GM04504 (cell line): ENCODE data around the gene PSMG4.
A peak's percentile ranks its signal among the peaks of the same experiment; 100 is the strongest.

Experiments
- DNase-seq: peaks from one replicate; pipeline ENCODE4 v3.0.0-alpha.2; 2012; ENCODE audit warnings: low read depth

Gene PSMG4

DNA sequence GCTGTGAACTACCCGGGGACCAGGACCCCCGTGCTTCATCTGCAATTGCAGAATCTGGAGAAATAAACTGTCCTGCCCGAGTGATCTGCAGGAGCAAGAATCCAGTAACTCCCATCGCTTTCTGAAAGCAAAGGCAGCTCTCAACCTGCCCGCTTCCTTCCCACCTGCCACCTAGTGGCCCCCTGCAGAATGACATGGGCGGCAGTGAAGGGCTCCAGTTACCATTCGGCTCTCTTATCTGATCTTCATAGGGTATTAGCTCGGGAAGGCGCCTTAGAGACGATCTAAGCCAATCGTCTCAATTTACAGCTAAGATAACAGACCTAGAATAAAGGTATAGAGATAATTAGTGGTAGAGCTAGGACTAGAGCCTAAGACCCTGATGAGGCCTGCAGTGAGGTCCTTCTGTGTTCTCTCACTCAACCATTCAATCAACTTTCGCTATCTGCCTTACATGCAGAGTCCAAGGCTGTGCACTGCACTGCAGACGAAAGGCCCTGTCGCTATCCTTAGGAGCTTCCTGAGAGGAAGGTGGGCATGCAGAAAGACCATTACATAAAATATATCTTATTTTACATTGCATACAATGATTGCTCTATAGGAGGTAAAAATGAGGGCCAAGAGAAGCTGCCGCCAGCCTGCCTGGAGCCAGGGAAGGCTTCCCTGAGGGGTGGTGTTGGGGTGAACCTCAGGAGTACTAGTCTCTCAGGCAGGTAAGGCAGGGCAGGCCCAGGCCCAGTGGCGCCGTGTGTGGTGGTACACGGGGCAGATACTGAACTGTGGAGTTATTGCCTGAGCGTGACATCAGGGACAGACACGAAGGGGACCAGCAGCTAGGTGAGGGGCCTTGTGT is 7.1 kb upstream of the PSMG4 start:
- DNase-seq, result no peak

DNA sequence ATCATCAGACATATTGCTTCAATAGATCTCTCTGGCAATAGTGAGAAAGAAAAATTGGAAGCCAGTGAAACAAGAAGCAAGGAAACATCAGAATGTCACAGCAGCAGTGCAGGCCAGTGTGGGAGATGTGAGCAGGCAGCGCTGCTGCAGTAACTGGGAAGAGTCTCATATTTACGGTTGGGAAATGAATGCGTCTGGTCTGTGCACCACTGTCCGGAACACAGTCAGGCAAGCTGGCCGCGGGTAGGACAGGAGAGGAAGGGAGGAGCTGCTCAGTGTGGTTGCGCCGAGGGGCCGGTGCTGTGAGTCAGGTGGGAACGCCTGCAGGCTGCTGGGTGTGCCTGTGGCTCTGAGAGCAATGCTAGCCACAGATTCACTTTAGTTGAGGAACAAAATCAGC is 6.4 kb upstream of the PSMG4 start:
- DNase-seq, result no peak

DNA sequence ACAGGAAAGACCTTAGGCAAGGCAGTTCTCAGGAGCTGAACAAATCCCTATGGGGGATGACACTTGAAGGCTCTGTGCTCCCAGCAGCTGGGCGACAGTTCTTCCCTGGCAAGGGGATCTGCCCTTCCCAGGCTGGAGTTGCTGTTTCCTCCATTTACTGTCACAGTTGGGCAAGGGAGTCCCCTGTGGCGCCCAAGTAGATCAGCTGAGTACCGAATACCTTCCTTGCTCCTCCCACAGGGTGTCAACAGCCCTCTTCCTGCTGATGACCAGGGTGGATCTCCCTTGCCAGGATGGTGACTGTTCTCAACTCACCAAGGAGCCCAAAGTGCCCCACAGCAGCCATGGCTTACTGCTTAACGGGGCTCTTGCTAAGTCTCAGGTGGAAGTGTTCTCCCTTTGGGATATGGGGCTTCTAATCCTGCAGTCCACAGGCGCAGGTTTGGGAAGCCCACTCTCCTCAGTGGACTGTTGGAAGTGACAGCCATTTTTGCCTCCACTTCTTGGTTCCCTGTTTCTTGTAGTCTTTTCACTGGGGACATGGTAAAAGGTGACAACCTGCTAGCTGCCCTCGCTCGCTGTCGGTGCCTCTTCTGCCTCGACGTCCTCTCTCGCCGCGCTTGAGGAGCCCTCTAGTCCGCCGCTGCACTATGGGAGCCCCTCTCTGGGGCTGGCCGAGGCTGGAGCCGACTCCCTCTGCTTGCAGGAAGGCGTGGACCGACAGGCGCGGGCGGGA is 5.7 kb upstream of the PSMG4 start:
- no peak for DNase-seq

DNA sequence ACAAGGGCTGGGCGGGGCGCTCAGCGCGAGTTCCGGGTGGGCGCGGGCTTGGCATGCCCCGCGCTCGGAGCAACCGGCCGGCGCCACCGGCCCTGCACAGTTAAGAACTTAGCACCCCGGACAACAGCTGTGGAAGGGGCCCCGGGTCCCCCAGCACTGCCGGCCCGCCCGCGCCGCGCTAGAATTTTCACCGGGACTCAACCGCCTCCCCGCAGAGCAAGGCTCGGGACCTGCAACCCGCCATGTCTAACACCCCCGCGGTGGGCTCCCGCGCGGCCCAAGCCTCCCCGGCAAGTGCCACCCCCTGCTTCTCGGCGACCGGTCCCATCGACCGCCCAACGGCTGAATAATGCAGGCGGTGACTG is 5.2 kb upstream of the PSMG4 start:
- DNase-seq, result no peak

DNA sequence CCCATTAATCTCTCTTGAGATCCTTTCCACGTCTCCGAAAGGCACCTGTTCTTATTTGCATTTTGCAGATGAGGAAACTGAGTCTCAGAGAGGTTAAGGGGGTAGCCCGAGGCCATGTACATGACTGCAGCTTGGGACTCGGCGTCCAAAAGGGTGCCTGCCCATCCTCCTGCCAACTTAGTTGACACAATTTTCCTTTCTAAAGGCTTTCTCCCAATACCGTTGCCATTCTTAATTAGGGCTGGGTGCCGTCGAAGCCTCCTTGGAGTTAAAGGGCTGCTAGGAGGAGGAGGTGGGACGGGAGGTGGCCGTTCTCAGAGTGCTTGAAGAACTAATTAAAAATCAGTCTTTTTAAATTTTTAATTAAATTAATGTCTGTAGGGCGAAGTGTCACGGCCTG is 546 bp upstream of the PSMG4 start:
- DNase-seq, result no peak

DNA sequence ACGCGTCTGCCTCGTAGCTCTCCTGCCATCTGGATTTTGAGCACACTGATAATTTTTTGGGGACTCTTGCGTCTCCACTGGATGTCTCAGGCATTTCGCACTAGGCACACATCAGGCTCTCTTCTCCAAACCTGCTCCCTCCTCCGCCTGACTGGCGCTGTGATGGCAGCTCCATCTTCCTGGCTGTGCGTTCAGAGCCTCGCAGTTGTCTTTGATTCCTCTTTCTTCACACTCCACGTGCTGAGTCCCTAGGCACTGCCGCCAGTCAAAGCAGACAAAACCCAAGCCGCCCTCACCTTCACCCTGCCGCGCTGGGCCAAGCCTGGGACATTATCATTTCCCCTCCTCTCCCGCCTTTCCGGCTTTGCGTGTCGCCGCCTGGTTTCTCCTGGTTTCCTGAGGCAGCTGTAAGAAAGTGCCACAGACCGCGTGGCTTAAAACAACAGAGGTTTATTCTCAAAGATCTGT is 778 bp downstream of the PSMG4 start:
- peak; percentile 9 for DNase-seq

DNA sequence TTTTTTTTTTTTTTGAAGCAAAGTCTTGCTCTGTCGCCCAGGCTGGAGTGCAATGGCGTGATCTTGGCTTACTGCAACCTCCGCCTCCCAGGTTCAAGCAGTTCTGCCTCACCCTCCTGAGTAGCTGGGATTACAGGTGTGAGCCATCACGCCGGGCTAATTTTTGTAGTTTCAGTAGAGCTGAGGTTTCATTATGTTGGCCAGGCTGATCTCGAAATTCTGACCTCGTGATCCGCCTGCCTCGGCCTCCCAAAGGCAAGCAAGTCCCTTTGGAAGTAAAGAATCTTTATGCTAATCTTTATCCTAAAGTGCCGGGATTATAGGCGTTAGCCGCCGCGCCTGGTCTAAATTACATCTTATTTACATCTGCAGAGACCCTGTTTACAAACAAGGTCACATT is 1.5 kb downstream of the PSMG4 start:
- DNase-seq, result no peak

DNA sequence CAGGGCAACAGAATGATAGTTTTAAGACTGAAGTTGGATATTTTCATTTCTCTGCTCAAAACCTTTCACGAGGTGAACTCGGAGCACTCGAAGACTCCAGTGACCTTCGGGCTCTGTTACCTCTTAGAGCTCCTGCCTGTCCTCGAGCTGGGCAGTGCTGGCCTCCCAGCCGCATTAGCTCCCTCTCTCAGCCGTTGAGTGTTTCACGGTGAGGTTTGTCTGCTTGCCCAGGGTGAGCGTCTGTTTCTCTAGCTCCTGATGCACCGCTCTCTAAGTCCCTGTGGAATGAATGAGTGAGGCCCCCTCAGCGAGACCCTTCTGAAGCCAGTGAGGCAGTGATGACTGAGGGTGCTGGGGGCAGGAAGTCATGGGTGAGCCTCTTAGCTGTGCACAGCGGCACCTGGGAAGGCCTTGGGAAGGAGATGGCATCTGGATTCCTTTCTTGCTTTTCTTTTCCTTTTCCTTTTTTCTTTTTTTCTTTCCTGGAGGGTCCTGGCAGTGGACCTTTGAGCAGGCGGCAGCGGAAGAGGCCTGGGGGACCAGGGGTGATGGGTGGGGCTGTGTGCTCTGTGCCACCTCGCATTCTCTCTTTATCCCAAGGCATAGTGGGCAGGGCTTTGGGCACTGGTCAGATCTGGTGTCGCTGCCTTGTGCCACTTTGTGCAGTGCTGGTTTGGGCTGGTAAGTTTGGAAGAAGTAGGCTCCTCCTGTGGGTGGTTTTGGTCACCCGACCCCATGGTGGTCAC is 2.2 kb downstream of the PSMG4 start:
- no peak for DNase-seq

DNA sequence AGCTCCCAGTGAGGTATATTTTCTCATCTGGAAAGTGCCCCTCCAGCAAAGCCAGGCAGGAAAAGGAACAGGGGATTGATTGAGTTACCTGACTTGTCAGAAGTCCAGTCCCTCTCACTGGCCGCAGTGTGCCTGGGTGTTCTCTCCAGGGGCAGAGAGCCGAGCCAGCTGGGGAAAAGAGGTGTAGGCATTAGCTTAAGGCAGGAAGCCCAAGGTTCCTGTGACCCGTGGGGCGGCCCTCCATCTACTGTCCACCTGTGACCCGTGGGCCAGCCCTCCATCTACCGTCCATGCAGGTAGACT is 2.7 kb downstream of the PSMG4 start:
- DNase-seq, result no peak

DNA sequence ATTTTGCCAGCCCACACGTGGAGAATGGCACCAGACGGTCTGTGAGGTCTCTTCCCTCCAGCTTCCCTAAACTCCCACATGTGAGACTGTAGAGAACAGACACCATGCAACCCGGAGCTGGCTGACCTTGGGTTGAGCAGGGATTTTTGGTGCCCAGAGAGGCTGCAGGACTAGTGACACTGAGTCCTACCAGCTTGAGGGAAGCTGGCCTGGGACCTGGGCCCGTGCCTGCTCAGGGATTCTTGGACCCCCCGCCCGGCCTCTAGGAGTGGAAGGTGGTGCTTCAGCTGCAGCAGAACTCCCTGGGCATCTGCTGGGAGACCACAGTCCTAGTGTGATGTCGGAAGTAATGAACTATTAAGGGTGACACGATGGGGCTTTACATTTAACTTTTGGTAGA is 3.2 kb downstream of the PSMG4 start:
- no peak for DNase-seq

DNA sequence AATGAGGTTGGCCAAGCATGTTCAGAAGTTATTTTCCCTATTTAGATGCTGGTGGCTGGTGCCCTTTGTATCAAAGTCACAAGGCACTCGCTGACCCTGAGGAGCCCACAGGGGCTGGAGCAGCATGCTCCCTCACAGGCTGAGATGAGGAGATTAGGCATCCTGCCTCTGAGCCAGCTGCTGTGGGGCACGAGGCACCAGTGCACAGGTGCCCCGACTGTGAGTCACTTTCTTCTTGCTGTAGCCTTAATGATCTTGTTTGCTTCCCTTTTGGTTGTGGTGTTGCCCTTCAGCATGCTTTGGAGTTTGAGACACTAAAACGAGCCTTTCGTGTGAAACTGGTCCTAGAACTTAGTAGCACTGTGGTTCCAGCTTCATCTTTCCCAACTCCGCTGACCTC is 4.3 kb downstream of the PSMG4 start:
- no peak for DNase-seq

DNA sequence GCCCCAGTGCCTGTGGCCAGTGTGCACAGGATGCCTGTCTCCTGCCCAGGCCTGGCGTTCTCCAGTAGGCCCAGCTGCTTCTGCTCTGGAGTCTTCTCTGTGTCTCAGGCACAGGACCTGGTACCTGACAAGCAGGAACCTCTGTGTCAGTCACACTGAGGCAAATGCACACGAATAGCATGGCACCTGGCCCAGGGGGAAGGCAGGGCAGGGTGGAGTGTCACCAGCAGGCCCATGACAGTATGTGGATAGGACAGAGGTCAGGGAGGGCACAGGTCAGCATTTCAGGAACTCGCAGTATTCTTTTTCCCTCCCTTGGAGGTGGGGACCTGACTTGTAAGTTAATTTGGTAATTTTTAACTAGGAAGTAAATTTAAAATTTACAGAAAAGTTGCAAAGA is 5.6 kb downstream of the PSMG4 start:
- no peak for DNase-seq

DNA sequence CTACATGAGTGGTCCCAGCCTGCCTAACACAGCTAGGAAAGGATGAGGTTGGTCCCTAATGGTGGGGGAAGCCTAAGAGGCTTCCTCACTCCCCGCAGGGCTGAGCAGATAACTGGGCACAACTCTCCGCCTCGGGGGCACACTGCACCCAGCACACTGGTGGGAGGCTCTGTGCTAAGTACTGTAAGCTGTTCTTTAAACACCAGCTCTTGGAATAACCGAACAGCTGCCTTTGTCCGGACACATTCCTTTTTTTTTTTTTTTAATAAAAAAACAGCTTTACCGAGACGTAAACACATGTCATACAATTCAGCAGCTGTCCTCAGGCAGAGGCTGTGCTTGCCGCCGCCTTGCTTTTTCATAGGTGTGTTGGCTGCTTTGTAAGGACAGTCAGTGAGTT is 6.9 kb downstream of the PSMG4 start:
- no peak for DNase-seq

DNA sequence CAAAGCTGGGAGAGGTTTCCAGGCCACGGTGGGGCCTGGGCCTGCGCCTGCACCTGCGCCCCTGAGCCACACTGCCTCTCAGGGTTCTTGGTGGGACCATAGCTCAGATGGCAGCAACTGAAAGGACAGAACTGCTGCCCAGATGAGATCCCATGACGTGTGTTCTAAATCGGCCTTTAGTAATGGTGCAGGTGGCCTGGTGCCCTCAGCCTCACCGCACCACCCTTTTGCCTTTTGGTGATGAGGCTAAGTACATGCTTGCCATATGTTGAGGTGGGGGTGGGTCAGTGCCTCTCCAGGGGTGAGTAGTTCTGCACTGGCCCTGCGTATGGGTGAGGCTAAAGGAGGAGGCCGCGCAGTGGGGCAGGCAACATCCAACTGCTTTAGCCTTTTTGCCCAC is 7.4 kb downstream of the PSMG4 start:
- DNase-seq, result no peak

DNA sequence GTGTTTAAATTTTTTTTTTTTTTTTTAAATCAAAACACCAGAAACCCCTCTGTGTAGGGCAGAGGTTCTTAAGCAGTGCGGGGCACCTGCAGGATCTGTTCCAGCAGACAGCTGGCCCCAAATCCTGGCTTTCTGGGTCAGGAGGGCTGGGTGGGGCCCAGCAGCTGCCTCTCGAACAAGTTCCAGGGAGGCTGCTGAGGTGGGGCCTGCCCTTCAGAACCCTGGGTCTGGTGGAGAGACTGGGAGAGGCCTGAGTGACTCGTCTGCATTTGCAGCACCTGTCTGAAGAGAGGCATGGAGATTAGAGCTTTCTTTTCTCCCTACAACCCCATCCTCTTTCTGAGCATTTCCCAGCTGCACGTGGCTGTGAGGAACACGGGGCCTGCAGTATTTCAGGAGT is 8.4 kb downstream of the PSMG4 start:
- no peak for DNase-seq

DNA sequence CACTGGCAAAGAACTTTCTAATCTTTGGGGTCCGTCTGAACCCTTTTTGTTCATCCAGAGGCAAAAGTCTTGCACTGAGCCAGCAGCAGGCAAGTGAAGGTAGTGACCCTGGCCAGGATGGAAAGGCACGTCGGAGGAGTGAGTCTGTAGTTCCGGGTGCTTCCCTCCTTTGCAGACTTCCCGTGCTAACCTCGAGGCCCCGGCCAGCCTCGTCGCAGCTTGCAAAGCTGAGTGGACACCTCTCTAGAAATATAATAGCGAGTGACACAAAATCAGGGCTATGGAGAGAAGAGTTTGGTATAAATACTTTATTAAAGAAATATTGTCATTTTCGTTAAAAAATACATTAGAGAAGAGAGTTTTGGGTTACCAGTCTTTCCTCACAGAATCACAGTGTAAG is 9.9 kb downstream of the PSMG4 start:
- DNase-seq, result no peak

DNA sequence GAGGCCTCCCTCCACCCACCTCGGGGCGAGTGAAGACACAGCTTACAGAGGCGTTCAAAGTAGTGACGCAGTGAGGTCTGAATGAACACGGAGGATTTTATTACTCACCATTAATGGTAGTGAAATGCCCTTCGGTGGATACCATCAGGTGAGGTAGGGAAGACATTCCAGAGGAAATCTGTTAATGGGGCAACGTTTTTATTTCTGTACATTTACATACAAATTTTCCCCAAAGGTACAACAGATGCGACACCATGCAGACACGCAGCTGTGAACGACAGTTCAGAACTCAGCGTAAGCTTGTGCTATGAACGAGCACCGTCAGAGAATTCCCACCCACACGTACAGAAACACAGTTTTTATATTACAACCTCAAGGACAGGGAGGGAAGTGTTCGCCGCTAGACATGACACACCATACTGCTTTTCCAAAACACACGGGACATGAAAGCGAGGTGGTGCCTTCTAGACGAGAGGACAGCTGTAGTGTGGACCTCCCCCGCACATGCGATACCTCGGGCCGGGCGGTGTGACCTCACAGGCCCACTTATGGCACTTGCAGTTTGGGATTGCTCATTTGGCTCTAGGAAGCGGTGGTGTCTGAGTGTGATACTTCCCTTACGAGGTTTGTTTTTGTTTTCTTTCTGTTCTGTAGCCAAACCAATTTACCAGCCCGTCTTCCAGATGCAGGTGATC is 10.7 kb downstream of the PSMG4 start:
- no peak for DNase-seq

DNA sequence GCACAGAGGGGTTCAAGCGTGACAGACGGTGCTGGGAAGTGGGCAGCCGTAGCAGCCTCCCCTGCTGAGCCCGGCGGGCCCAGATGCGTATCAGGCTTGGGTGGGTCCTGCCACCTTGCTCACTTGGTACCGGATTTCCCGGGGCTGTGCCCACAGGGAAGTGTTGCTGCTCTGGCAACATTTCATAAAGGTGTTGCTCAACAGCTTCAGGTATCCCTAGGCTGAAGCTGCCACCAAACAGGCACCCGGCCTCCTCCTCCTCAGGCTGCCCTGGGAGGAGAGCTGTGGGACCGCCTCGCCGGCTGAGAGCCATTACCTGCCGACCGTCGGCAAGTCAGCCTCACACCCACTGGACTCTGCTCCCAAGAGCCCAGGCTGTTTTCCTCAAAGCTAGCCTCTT is 11.5 kb downstream of the PSMG4 start:
- no peak for DNase-seq

DNA sequence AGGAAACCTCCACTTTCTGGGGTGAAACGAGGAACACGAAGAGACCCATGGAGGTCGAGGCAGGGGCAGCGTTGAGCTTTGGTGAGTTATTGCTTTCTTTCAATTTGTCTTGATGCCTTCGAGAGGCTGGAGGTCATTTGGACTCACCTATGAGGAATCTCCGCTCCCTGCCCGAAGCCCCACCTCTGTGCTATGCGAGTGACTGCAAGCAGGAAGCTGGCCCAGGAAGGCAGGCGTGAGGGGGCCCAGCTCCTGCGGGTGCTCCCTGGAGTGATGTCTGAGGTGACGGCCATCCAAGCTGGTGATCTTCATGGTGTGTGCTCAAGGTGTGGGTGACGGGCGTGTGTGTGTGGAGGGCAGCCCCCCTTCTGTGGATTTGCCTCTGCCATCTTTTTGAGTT is 13.0 kb downstream of the PSMG4 start:
- no peak for DNase-seq

DNA sequence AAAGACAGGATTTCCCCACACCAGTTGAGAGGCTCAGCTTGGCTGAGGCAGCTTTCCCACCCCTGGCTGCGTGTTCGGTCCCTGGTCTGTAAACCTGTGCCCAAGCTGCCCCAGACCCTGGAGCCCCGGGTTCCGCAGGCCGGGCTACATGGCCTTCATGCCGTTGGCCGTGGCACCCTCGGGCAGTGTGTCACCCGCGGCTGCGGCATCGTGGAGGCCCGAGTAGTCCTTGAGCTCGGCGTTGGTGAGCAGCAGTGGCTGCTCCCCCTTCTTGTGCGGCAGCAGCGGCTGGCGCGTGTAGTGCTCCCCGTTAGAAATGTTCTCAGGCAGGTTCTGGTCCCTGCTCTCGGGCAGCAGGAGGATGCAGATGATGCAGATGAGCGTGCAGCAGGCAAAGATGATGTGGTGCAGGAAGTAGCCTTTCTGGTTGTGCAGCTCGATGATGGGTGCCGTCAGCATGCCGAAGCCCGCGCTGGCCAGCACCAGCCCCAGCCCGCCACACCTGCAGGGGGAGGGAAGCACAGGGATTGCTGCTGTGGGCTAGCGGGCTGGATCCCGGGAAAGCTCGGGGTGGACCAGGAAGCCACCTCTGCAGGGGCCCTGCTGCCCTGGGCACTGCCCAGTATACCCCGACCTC is 14.3 kb downstream of the PSMG4 start:
- no peak for DNase-seq

DNA sequence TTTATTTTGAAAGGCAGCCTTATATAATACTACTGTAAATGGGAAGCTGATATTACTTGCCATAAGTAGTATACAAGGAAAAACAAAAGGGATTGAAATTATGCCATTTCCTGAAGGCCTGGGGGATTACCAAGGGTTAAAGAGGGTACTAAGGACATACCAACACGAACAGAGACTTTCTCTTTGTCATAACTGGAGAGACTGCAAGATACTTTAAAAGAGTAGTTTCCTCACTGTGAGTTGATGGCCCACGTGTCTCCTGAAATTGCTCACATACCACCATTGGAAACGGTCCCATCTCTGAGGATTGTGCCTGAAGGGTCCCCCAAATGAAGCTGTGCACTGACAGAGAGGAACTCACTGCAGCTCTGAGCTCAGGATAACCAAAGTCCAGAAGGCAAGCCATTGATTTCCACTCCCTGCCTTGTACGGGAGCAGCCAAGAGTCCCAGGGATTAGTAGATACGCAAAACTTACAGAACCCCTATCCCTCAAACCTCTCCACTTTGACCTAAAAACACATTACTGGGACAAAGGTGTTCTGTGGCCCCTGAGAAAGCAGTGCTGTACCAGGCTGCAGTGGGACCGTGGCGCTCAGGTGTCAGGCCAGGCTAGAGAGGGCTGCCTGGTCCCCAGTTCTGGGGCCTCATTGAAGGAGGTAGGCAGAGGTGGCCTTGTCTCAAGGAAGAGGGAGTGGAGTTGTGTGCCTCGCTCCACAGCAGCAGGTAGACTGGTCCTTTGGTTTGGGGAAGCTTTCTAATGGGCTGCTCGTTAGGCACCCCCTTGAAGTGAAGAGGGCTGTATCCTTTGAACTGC is 15.2 kb downstream of the PSMG4 start:
- no peak for DNase-seq
